GM23338 (cell line): ENCODE results near the gene TEKT5. TPM values are rescaled to one million over a fixed set of nuclear protein-coding genes. Genes with fewer than 3 reads are reported as not detected.

Experiments
- ATAC-seq: fragments of 200-7000 bp; cut with Tn5 transposase; 3 replicates; pipeline ENCODE4 v1.9.1; 2020
- DNase-seq: peaks from one replicate; pipeline ENCODE4 v3.0.0-alpha.2; 2015; ENCODE audit warnings: low spot score
- H2AFZ ChIP-seq: fragments of 200-600 bp; sonication (generic); 2 replicates; pipeline ENCODE4 v1.8.0; 2016; ENCODE audit warnings: antibody characterized with exemption, mild to moderate bottlenecking, moderate library complexity
- H3F3A ChIP-seq: fragments of 200-600 bp; sonication (generic); replicated peaks from 2 replicates; pipeline ENCODE4 v1.8.0; 2017; ENCODE audit warnings: antibody characterized with exemption, mixed run types, low read depth
- H3K27ac ChIP-seq: fragments of 200-600 bp; sonication (generic); 2 replicates; pipeline ENCODE4 v1.6.1; 2016; ENCODE audit warnings: low read depth
- H3K27me3 ChIP-seq: fragments of 200-600 bp; sonication (generic); 2 replicates; pipeline ENCODE4 v1.8.0; 2016; ENCODE audit warnings: mild to moderate bottlenecking, mixed run types, moderate library complexity; ENCODE audit not compliant: insufficient read depth
- H3K36me3 ChIP-seq: fragments of 200-600 bp; sonication (generic); 2 replicates; pipeline ENCODE4 v1.8.0; 2016; ENCODE audit warnings: mild to moderate bottlenecking; ENCODE audit not compliant: insufficient read depth
- H3K4me1 ChIP-seq: fragments of 200-600 bp; sonication (generic); 2 replicates; pipeline ENCODE4 v1.8.0; 2016; ENCODE audit warnings: mild to moderate bottlenecking, moderate library complexity; ENCODE audit not compliant: insufficient read depth
- H3K4me2 ChIP-seq: fragments of 200-600 bp; sonication (generic); 2 replicates; pipeline ENCODE4 v1.7.1; 2017; ENCODE audit warnings: mixed run types
- H3K4me3 ChIP-seq: fragments of 200-600 bp; sonication (generic); 2 replicates; pipeline ENCODE4 v1.6.1; 2016; ENCODE audit warnings: mixed run types
- H3K79me2 ChIP-seq: fragments of 200-600 bp; sonication (generic); replicated peaks from 2 replicates; pipeline ENCODE4 v1.8.0; 2017; ENCODE audit warnings: mild to moderate bottlenecking; ENCODE audit not compliant: insufficient read depth
- H3K9me2 ChIP-seq: fragments of 200-600 bp; sonication (generic); 2 replicates; pipeline ENCODE4 v1.8.0; 2017; ENCODE audit not compliant: insufficient read depth
- H4K20me1 ChIP-seq: fragments of 200-600 bp; sonication (generic); replicated peaks from 2 replicates; pipeline ENCODE4 v1.8.0; 2017; ENCODE audit warnings: mild to moderate bottlenecking; ENCODE audit not compliant: insufficient read depth
- H3K27ac Mint-ChIP-seq: 2 replicates; pipeline ENCODE4 v1.8.0; 2020; ENCODE audit warnings: inconsistent platforms, mild to moderate bottlenecking, moderate library complexity, mixed read lengths
- H3K27me3 Mint-ChIP-seq: 3 replicates; pipeline ENCODE4 v1.8.0; 2022; ENCODE audit warnings: low read depth, mild to moderate bottlenecking, moderate library complexity, mixed read lengths, inconsistent platforms; ENCODE audit not compliant: insufficient read depth, poor library complexity
- H3K36me3 Mint-ChIP-seq: 3 replicates; pipeline ENCODE4 v1.8.0; 2021; ENCODE audit warnings: low read depth, mild to moderate bottlenecking, inconsistent platforms, moderate library complexity, mixed read lengths
- H3K4me1 Mint-ChIP-seq: 3 replicates; pipeline ENCODE4 v1.8.0; 2020; ENCODE audit warnings: mild to moderate bottlenecking, inconsistent platforms, mixed read lengths
- H3K4me3 Mint-ChIP-seq: 3 replicates; pipeline ENCODE4 v1.8.0; 2021; ENCODE audit warnings: moderate library complexity, mild to moderate bottlenecking, inconsistent platforms, mixed read lengths
- H3K9me3 Mint-ChIP-seq: 3 replicates; pipeline ENCODE4 v1.8.0; 2020; ENCODE audit warnings: moderate library complexity, mild to moderate bottlenecking, inconsistent platforms, mixed read lengths
- CREB1 ChIP-seq: fragments of 250-450 bp; sonication (Bioruptor Pico); IDR thresholded peaks from 2 replicates; pipeline ENCODE4 v1.5.0; 2020; ENCODE audit warnings: low read depth, mild to moderate bottlenecking, moderate library complexity
- CTCF ChIP-seq, 2 experiments: fragments of 200-600 bp in 1 of 2; sonication (generic) in 1 of 2; conservative IDR thresholded peaks; 2 replicates each; pipeline versions ENCODE4 v1.5.1 to v1.6.1; 2016 to 2017; ENCODE audit warnings: antibody characterized with exemption in 2 of 2, low read depth in 2 of 2, mild to moderate bottlenecking in 2 of 2, moderate library complexity in 1 of 2
- ETS1 ChIP-seq: IDR thresholded peaks from 2 replicates; pipeline ENCODE4 v1.6.1; 2016; ENCODE audit warnings: antibody characterized with exemption
- EZH2 ChIP-seq: fragments of 200-600 bp; sonication (generic); IDR thresholded peaks from one replicate; pipeline ENCODE4 v1.8.0; 2017; ENCODE audit warnings: antibody characterized with exemption, mild to moderate bottlenecking, low read depth; ENCODE audit not compliant: unreplicated experiment
- EZH2phosphoT487 ChIP-seq: fragments of 200-600 bp; sonication (generic); IDR thresholded peaks from one replicate; pipeline ENCODE4 v1.8.1; 2018; ENCODE audit warnings: antibody characterized with exemption; ENCODE audit not compliant: unreplicated experiment
- JUNB ChIP-seq: IDR thresholded peaks from one replicate; pipeline ENCODE4 v1.6.1; 2016; ENCODE audit warnings: antibody characterized with exemption; ENCODE audit not compliant: unreplicated experiment
- NANOG ChIP-seq: IDR thresholded peaks from 2 replicates; pipeline ENCODE4 v1.6.1; 2016; ENCODE audit warnings: antibody characterized with exemption, borderline replicate concordance
- POLR2AphosphoS5 ChIP-seq: IDR thresholded peaks from 2 replicates; pipeline ENCODE4 v1.6.1; 2016; ENCODE audit warnings: antibody characterized with exemption, low read depth
- REST ChIP-seq: IDR thresholded peaks from one replicate; pipeline ENCODE4 v1.6.1; 2018; ENCODE audit warnings: antibody characterized with exemption; ENCODE audit not compliant: unreplicated experiment
- STAT1 ChIP-seq: IDR thresholded peaks from one replicate; pipeline ENCODE4 v1.6.1; 2016; ENCODE audit warnings: antibody characterized with exemption; ENCODE audit not compliant: unreplicated experiment
- ZNF114 ChIP-seq: fragments of 250-450 bp; sonication (Bioruptor Pico); IDR thresholded peaks from 2 replicates; pipeline ENCODE4 v1.5.0; 2020; ENCODE audit warnings: mild to moderate bottlenecking, moderate library complexity
- ZNF331 ChIP-seq: fragments of 250-450 bp; sonication (Bioruptor Pico); IDR thresholded peaks from 2 replicates; pipeline ENCODE4 v1.5.0; 2020; ENCODE audit warnings: low read depth, mild to moderate bottlenecking, moderate library complexity
- ZNF462 ChIP-seq: fragments of 250-450 bp; sonication (Bioruptor Pico); IDR thresholded peaks from 2 replicates; pipeline ENCODE4 v1.5.0; 2020; ENCODE audit warnings: mild to moderate bottlenecking, moderate library complexity
- polyA plus RNA-seq: library from polyadenylated mRNA; unstranded; fragments of >200 nt; fragmentation: Nextera tagmentation; extraction: Ambion mirVana; gene quantifications from 2 replicates; pipeline ENCODE4 v1.2.1, GENCODE V29; 2016
- total RNA-seq: library from RNA; depleted of rRNA; stranded (reverse); fragments of >200 nt; shearing (Covaris generic); gene quantifications from 2 replicates; pipeline ENCODE4 v1.2.3, GENCODE V29; 2014

The TEKT5 gene
- total and polyA plus RNA-seq, 2 experiments from 2014 or later, result 0.52 TPM; not detected in 1

- ATAC-seq, result no peak
These were observed 18.4 kb downstream of the TEKT5 start for GRCh38 chr16:10676284-10676683.

More at GRCh38 chr16:10676284-10676683, 18.4 kb downstream of the TEKT5 start:
- Mint-ChIP-seq H3K36me3 (no peaks in the 10 kb centered on the region), H3K27me3 (no peaks in the 10 kb centered on the region), H3K4me1 (peaks cover 7% of the 10 kb centered on the region), H3K9me3 (no peaks in the 10 kb centered on the region), H3K4me3 (no peak overlapping the region), H3K27ac (no peak overlapping the region)
- Histone ChIP-seq H4K20me1 (no peaks in the 10 kb centered on the region), H3K36me3 (no peaks in the 10 kb centered on the region), H3F3A (no peaks in the 10 kb centered on the region), H3K9me2 (no peaks in the 10 kb centered on the region), H3K79me2 (no peaks in the 10 kb centered on the region), H3K4me3 (no peak overlapping the region), H3K27ac (no peak overlapping the region), H3K27me3 (no peaks in the 10 kb centered on the region), H3K4me2 (no peak overlapping the region), H2AFZ (no peak overlapping the region), H3K4me1 (no peaks in the 10 kb centered on the region)
- no peak for TF ChIP-seq STAT1
- no peak for TF ChIP-seq ZNF114
- TF ChIP-seq NANOG, result no peak
- no peak for TF ChIP-seq ETS1
- no peak for TF ChIP-seq CREB1 (CRISPR knock-in tag)
- no peak for TF ChIP-seq ZNF462 (CRISPR knock-in tag)
- TF ChIP-seq CTCF (conservative IDR thresholded peaks at IDR 0.05; ENCODE audit: low read depth in 2 of 2), result no peak
- no peak for TF ChIP-seq JUNB
- no peak for TF ChIP-seq ZNF331 (CRISPR knock-in tag)
- TF ChIP-seq EZH2, result no peak
- TF ChIP-seq REST, result no peak
- no peak for TF ChIP-seq EZH2phosphoT487
- TF ChIP-seq POLR2AphosphoS5, result no peak
- DNase-seq, result no peak
